HCT116 (cell line): ENCODE measurements around the gene C3orf20. TPM values are rescaled to one million over a fixed set of nuclear protein-coding genes. Genes with fewer than 3 reads are reported as not detected.

ENCODE experiments used
- ATAC-seq: fragments of 200-7000 bp; cut with Tn5 transposase; 2 replicates; pipeline ENCODE4 v1.9.1; 2020; ENCODE audit warnings: mild to moderate bottlenecking, moderate library complexity
- BruUV-seq: library from RNA; stranded (reverse); fragments of 400-500 nt; replicated peaks from 2 replicates; lab custom pipeline; 2021; lab: Mats Ljungman, UMichigan
- CTCF ChIA-PET: fragments of 300-600 bp; sonication (Branson Sonifier 250); formaldehyde crosslinking; loops from one replicate; lab custom pipeline; 2021; ENCODE audit warnings: antibody characterized with exemption; lab: Charles Lee
- POLR2A ChIA-PET: fragments of 300-600, 350-600 bp; sonication (Branson Sonifier 250); formaldehyde crosslinking; loops from one replicate; lab custom pipeline; 2021; ENCODE audit warnings: antibody characterized with exemption; lab: Charles Lee
- RAD21 ChIA-PET, 2 experiments: fragments of 300-600 bp; sonication (Branson Sonifier 250); formaldehyde crosslinking; loops; one replicate each; lab custom pipeline; 2023; ENCODE audit warnings: low total read pairs in 2 of 2; ENCODE audit not compliant: uncharacterized antibody in 2 of 2, unreplicated experiment in 2 of 2, low non-redundant PET in 1 of 2; lab: Charles Lee
- DNase-seq: peaks from one replicate; pipeline ENCODE4 v3.0.0-alpha.2; 2010; ENCODE audit warnings: low read depth, low spot score
- H2AFZ ChIP-seq: fragments of 200-600 bp; shearing (Covaris generic), sonication (generic); 2 replicates; pipeline ENCODE4 v1.6.1; 2017; ENCODE audit warnings: low read depth, mixed run types, mixed read lengths, antibody characterized with exemption, low read length; ENCODE audit not compliant: poor library complexity, severe bottlenecking
- H3K27ac ChIP-seq: 2 replicates; pipeline ENCODE4 v1.5.1; 2012; ENCODE audit warnings: low read depth, low read length
- H3K27me3 ChIP-seq: fragments of 200-600 bp; sonication (generic); 2 replicates; pipeline ENCODE4 v1.6.1; 2016; ENCODE audit warnings: mixed run types, low read length, mixed read lengths; ENCODE audit not compliant: insufficient read depth
- H3K36me3 ChIP-seq, 2 experiments: fragments of 200-500 bp in 1 of 2; fragments of 200-600 bp in 1 of 2; sonication (Bioruptor generic) in 1 of 2; sonication (generic) in 1 of 2; 2 replicates each; pipeline versions ENCODE4 v1.5.1 to v1.6.1; 2014 to 2016; ENCODE audit warnings: low read length in 2 of 2, inconsistent platforms in 1 of 2, mixed read lengths in 1 of 2, mixed run types in 1 of 2; ENCODE audit not compliant: insufficient read depth in 2 of 2, control insufficient read depth in 1 of 2
- H3K4me1 ChIP-seq, 2 experiments: fragments of 200-600 bp in 1 of 2; sonication (generic) in 1 of 2; 2 replicates each; pipeline versions ENCODE4 v1.5.1 to v1.6.1; 2012 to 2017; ENCODE audit warnings: low read length in 2 of 2, inconsistent platforms in 1 of 2, mild to moderate bottlenecking in 1 of 2, mixed read lengths in 1 of 2, mixed run types in 1 of 2, moderate library complexity in 1 of 2; ENCODE audit not compliant: insufficient read depth in 2 of 2, control insufficient read depth in 1 of 2
- H3K4me2 ChIP-seq: fragments of 200-600 bp; sonication (generic); 2 replicates; pipeline ENCODE4 v1.6.1; 2017; ENCODE audit warnings: mixed run types, low read length, mixed read lengths
- H3K4me3 ChIP-seq, 2 experiments: fragments of 200-600 bp in 1 of 2; sonication (generic) in 1 of 2; replicated peaks in 1 of 2; 2 replicates each; pipeline ENCODE4 v1.5.1; 2011 to 2016; ENCODE audit warnings: low read length in 2 of 2, control low read depth in 1 of 2, low read depth in 1 of 2, mild to moderate bottlenecking in 1 of 2, mixed read lengths in 1 of 2, mixed run types in 1 of 2
- H3K79me2 ChIP-seq: fragments of 200-600 bp; sonication (generic); 2 replicates; pipeline ENCODE4 v1.6.1; 2017; ENCODE audit warnings: mild to moderate bottlenecking, mixed run types, low read length, moderate library complexity, mixed read lengths; ENCODE audit not compliant: insufficient read depth
- H3K9ac ChIP-seq: fragments of 200-600 bp; sonication (generic); 2 replicates; pipeline ENCODE4 v1.6.1; 2016; ENCODE audit warnings: low read length, mixed read lengths
- H3K9me2 ChIP-seq: fragments of 200-600 bp; sonication (generic), shearing (Covaris generic); 2 replicates; pipeline ENCODE4 v1.6.1; 2017; ENCODE audit warnings: mixed run types, mild to moderate bottlenecking, moderate library complexity; ENCODE audit not compliant: insufficient read depth
- H3K9me3 ChIP-seq, 2 experiments: fragments of 200-500 bp in 1 of 2; fragments of 200-600 bp in 1 of 2; sonication (Bioruptor generic) in 1 of 2; sonication (generic) in 1 of 2; 2 replicates each; pipeline ENCODE4 v1.6.1; 2014 to 2017; ENCODE audit warnings: low read length in 2 of 2, mixed read lengths in 2 of 2, inconsistent platforms in 1 of 2, low read depth in 1 of 2, mild to moderate bottlenecking in 1 of 2, mixed run types in 1 of 2, moderate library complexity in 1 of 2; ENCODE audit not compliant: control insufficient read depth in 1 of 2, insufficient read depth in 1 of 2
- H4K20me1 ChIP-seq: fragments of 200-600 bp; sonication (generic), shearing (Covaris generic); 2 replicates; pipeline ENCODE4 v1.6.1; 2017; ENCODE audit warnings: mixed run types, mild to moderate bottlenecking, moderate library complexity; ENCODE audit not compliant: insufficient read depth
- CBX3 ChIP-seq: IDR thresholded peaks from 2 replicates; pipeline ENCODE4 v1.6.1; 2012; ENCODE audit warnings: low read depth
- CEBPB ChIP-seq: IDR thresholded peaks from 2 replicates; pipeline ENCODE4 v1.6.1; 2012; ENCODE audit warnings: low read depth
- EGR1 ChIP-seq: IDR thresholded peaks from 2 replicates; pipeline ENCODE4 v1.6.1; 2012; ENCODE audit warnings: low read depth
- ELF1 ChIP-seq: IDR thresholded peaks from 2 replicates; pipeline ENCODE4 v1.6.1; 2012; ENCODE audit warnings: low read depth, borderline replicate concordance
- EZH2 ChIP-seq: fragments of 200-600 bp; sonication (generic); IDR thresholded peaks from 2 replicates; pipeline ENCODE4 v1.6.1; 2017; ENCODE audit warnings: antibody characterized with exemption, mixed run types
- FOSL1 ChIP-seq: IDR thresholded peaks from 2 replicates; pipeline ENCODE4 v1.6.1; 2012; ENCODE audit warnings: low read depth
- POLR2A ChIP-seq: IDR thresholded peaks from 2 replicates; pipeline ENCODE4 v1.7.0; 2011; ENCODE audit warnings: borderline replicate concordance; ENCODE audit not compliant: insufficient read depth, insufficient read length; ENCODE audit errors: extremely low read depth
- POLR2AphosphoS5 ChIP-seq: IDR thresholded peaks from 2 replicates; pipeline ENCODE4 v1.6.1; 2011; ENCODE audit warnings: mild to moderate bottlenecking, low read depth, low read length, moderate library complexity
- RAD21 ChIP-seq: IDR thresholded peaks from 2 replicates; pipeline ENCODE4 v1.6.1; 2012; ENCODE audit warnings: low read depth, mild to moderate bottlenecking
- REST ChIP-seq: IDR thresholded peaks from 2 replicates; pipeline ENCODE4 v1.6.1; 2012; ENCODE audit warnings: low read depth
- SIN3A ChIP-seq: IDR thresholded peaks from 2 replicates; pipeline ENCODE4 v1.6.1; 2012; ENCODE audit warnings: low read depth
- SP1 ChIP-seq: IDR thresholded peaks from 2 replicates; pipeline ENCODE4 v1.6.1; 2012; ENCODE audit warnings: low read depth
- SRF ChIP-seq: IDR thresholded peaks from 2 replicates; pipeline ENCODE4 v1.6.1; 2012; ENCODE audit warnings: low read depth
- TCF7L2 ChIP-seq: IDR thresholded peaks from 2 replicates; pipeline ENCODE4 v1.7.0; 2011; ENCODE audit warnings: borderline replicate concordance, inconsistent platforms; ENCODE audit not compliant: insufficient read depth, insufficient read length; ENCODE audit errors: extremely low read depth
- YY1 ChIP-seq: IDR thresholded peaks from 2 replicates; pipeline ENCODE4 v1.6.1; 2011; ENCODE audit warnings: low read length, low read depth, moderate library complexity, mild to moderate bottlenecking; ENCODE audit not compliant: insufficient replicate concordance; ENCODE audit errors: extremely low read depth
- ZFX ChIP-seq: fragments of 450-650 bp; IDR thresholded peaks from 2 replicates; pipeline ENCODE4 v1.6.1; 2017
- ZNF274 ChIP-seq: fragments of 200-500 bp; sonication (Bioruptor generic); IDR thresholded peaks from 2 replicates; pipeline ENCODE4 v1.6.1; 2014; ENCODE audit warnings: mild to moderate bottlenecking, low read depth, low read length, inconsistent platforms
- intact Hi-C: fragments of 100-400 bp; cut with micrococcal nuclease; formaldehyde crosslinking; loops from 2 replicates; pipeline ENCODE4 v1.10.0; 2022
- total RNA-seq: library from RNA; stranded (reverse); gene quantifications from one replicate; pipeline ENCODE4 v1.2.1, GENCODE V29; 2021; ENCODE audit not compliant: unreplicated experiment
- TF ChIP-seq, protein P1 (sequence below), 3 experiments: fragments of 200-600 bp in 1 of 3; sonication (generic) in 1 of 3; IDR thresholded peaks in 2 of 3; conservative IDR thresholded peaks in 1 of 3; 2 replicates each; pipeline ENCODE4 v1.5.1; 2012 to 2017; ENCODE audit warnings: low read depth in 2 of 3, low read length in 2 of 3, antibody characterized with exemption in 1 of 3, borderline replicate concordance in 1 of 3, control low read depth in 1 of 3, mild to moderate bottlenecking in 1 of 3, mixed read lengths in 1 of 3, mixed run types in 1 of 3, moderate library complexity in 1 of 3; ENCODE audit not compliant: insufficient read depth in 1 of 3
- TF ChIP-seq, protein P2 (sequence below): IDR thresholded peaks from 2 replicates; pipeline ENCODE4 v1.6.1; 2012
- TF ChIP-seq, protein P3 (sequence below): IDR thresholded peaks from 2 replicates; pipeline ENCODE4 v1.6.1; 2011; ENCODE audit warnings: mild to moderate bottlenecking, low read length, moderate library complexity; ENCODE audit not compliant: insufficient replicate concordance; ENCODE audit errors: extremely low read depth

The C3orf20 gene
- total RNA-seq, 1 experiment from 2014 or later = 0.20 TPM

DNA sequence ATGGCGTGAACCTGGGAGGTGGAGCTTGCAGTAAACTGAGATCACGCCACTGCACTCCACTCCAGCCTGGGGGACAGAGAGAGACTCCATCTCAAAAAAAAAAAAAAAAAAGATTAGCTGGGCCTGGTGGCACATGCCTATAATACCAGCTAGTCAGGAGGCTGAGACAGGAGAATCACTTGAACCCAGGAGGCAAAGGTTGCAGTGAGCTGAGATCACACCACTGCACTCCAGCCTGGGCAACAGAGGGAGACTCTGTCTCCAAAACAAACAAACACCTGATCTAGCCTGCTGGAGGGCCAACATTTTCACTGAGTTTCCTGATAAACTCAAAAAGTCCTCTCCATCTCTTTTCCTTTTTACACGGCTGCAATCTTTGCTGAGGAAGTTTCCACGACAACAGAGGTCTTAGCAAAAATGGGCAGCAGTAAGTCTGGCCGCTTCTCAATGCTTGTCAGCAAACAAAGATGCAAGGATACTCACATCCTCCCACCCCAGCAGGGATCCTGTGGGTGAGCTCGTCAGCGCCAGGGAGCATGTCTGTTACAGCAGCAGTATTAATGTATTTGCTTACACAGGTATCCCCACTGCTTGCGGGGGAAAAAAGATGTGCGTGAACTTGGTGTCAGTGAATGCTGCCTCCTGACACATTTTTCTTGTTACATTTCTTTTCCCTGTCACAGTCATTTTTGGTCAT lies 44.4 kb upstream of the C3orf20 start:
- Histone ChIP-seq H3K9ac (no peak overlapping the region), H2AFZ (no peak overlapping the region), H3K4me3 (no peak overlapping the region), H3K9me3 (no peaks in the 10 kb centered on the region), H3K27ac (no peak overlapping the region), H4K20me1 (no peaks in the 10 kb centered on the region), H3K4me1 (peaks cover 0 to 3% of the 10 kb centered on the region in 2 experiments; a peak in 1 of 4 replicates), H3K79me2 (no peaks in the 10 kb centered on the region), H3K27me3 (no peaks in the 10 kb centered on the region), H3K4me2 (no peak overlapping the region), H3K36me3 (no peaks in the 10 kb centered on the region), H3K9me2 (no peaks in the 10 kb centered on the region)
- ChIA-PET CTCF (interaction anchor here (0.7 kb wide), 1 partner anchor 575 kb away, joined by 3 read pairs; the partner anchor contains the start of gene CAPN7), RAD21 (no interaction called here), POLR2A (no interaction called here)
- intact Hi-C loops = no loop called here
- no peak for DNase-seq
- BruUV-seq = no TSS peak
- ATAC-seq = no peak
- TF ChIP-seq EGR1 (no peak), REST (no peak), CEBPB (no peak), ELF1 (no peak), POLR2AphosphoS5 (no peak), SIN3A (no peak), ZNF274 (no peak), FOSL1 (no peak), TCF7L2 (no peak), YY1 (no peak), CBX3 (no peak), SRF (no peak), ZFX (no peak), POLR2A (no peak), EZH2 (no peak), RAD21 (no peak), SP1 (no peak)
- TF ChIP-seq, protein P1, sequence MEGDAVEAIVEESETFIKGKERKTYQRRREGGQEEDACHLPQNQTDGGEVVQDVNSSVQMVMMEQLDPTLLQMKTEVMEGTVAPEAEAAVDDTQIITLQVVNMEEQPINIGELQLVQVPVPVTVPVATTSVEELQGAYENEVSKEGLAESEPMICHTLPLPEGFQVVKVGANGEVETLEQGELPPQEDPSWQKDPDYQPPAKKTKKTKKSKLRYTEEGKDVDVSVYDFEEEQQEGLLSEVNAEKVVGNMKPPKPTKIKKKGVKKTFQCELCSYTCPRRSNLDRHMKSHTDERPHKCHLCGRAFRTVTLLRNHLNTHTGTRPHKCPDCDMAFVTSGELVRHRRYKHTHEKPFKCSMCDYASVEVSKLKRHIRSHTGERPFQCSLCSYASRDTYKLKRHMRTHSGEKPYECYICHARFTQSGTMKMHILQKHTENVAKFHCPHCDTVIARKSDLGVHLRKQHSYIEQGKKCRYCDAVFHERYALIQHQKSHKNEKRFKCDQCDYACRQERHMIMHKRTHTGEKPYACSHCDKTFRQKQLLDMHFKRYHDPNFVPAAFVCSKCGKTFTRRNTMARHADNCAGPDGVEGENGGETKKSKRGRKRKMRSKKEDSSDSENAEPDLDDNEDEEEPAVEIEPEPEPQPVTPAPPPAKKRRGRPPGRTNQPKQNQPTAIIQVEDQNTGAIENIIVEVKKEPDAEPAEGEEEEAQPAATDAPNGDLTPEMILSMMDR (IDR thresholded peaks at IDR 0.05 in 2 of 3, conservative IDR thresholded peaks at IDR 0.05 in 1 of 3; ENCODE audit: borderline replicate concordance in 1 of 3, insufficient read depth in 1 of 3, low read depth in 2 of 3, low read length in 2 of 3) = no peak
- TF ChIP-seq, protein P2, sequence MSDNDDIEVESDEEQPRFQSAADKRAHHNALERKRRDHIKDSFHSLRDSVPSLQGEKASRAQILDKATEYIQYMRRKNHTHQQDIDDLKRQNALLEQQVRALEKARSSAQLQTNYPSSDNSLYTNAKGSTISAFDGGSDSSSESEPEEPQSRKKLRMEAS = no peak
- TF ChIP-seq, protein P3, sequence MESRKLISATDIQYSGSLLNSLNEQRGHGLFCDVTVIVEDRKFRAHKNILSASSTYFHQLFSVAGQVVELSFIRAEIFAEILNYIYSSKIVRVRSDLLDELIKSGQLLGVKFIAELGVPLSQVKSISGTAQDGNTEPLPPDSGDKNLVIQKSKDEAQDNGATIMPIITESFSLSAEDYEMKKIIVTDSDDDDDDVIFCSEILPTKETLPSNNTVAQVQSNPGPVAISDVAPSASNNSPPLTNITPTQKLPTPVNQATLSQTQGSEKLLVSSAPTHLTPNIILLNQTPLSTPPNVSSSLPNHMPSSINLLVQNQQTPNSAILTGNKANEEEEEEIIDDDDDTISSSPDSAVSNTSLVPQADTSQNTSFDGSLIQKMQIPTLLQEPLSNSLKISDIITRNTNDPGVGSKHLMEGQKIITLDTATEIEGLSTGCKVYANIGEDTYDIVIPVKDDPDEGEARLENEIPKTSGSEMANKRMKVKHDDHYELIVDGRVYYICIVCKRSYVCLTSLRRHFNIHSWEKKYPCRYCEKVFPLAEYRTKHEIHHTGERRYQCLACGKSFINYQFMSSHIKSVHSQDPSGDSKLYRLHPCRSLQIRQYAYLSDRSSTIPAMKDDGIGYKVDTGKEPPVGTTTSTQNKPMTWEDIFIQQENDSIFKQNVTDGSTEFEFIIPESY = no peak
